Lower lobe of right lung (tissue), 2 donors: ENCODE data around the gene GAREM1. TPM values are rescaled to one million over a fixed set of nuclear protein-coding genes. Genes with fewer than 3 reads are reported as not detected.

Experiments
- ATAC-seq, 2 donors: fragments of 200-7000 bp; cut with Tn5 transposase; one replicate each; pipeline ENCODE4 v1.9.1; 2020 to 2022; ENCODE audit warnings: mild to moderate bottlenecking in 2 of 2, moderate library complexity in 2 of 2
- DNase-seq: peaks from one replicate; pipeline ENCODE4 v3.0.0-alpha.2; 2020
- H3K27ac ChIP-seq: fragments of 200-600 bp; one replicate; pipeline ENCODE4 v1.8.0; 2022
- H3K27me3 ChIP-seq: fragments of 200-600 bp; one replicate; pipeline ENCODE4 v1.8.0; 2022; ENCODE audit warnings: low read depth
- H3K36me3 ChIP-seq: fragments of 200-600 bp; one replicate; pipeline ENCODE4 v1.8.0; 2022; ENCODE audit warnings: mild to moderate bottlenecking
- H3K4me1 ChIP-seq: fragments of 200-600 bp; one replicate; pipeline ENCODE4 v1.8.0; 2022
- H3K4me3 ChIP-seq: fragments of 200-600 bp; one replicate; pipeline ENCODE4 v1.8.0; 2022; ENCODE audit warnings: mild to moderate bottlenecking
- H3K9me3 ChIP-seq: fragments of 200-600 bp; one replicate; pipeline ENCODE4 v1.8.0; 2022
- intact Hi-C: fragments of 100-400 bp; cut with DNase I; formaldehyde crosslinking; loops from one replicate; pipeline ENCODE4 v1.11.0; 2022
- total RNA-seq: library from RNA; stranded (reverse); fragmentation: NEBNext Ultra II Directional; extraction: Animal tissue kit (Norgen Biotek cat#: 25700); gene quantifications from one replicate; pipeline ENCODE4 v1.2.1, GENCODE V29; 2021
- TF ChIP-seq, protein P1 (sequence below): fragments of 200-600 bp; IDR thresholded peaks from one replicate; pipeline ENCODE4 v1.8.0; 2022; ENCODE audit warnings: antibody characterized with exemption, mild to moderate bottlenecking
- donor health status: DM: no; HTN: yes; CAD: no; lungs with severe emphysema.

The GAREM1 gene
- total RNA-seq, 1 donor from 2014 or later, result 10.3 TPM

DNA sequence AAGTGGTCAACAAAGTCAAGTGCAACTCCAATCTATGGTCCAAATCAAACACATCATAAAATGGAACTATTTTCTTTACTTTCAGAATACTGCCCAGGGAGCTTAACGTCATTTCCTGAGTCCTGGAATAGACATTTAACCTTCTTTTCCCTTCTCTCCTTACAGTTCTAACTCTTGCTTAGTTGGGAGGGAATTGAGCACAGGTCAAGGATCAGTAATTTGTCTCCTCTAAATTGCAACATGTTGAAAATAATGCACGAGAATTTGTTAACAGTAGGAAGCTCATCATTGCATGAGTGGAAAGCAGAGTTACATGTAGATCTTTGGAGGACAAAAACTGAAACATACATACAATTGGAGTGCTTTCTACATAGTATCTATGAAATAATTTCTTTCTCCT is 193.1 kb downstream of the GAREM1 start:
- ATAC-seq (peak in 1 of 2 donors; percentile 40), DNase-seq (no peak)
- H3K4me1 ChIP-seq, result peaks cover 4% of the 10 kb centered on the region
- H3K9me3 ChIP-seq, result no peaks in the 10 kb centered on the region
- H3K4me3 ChIP-seq, result no peak overlapping the region
- no peaks in the 10 kb centered on the region for H3K36me3 ChIP-seq
- TF ChIP-seq, protein P1, sequence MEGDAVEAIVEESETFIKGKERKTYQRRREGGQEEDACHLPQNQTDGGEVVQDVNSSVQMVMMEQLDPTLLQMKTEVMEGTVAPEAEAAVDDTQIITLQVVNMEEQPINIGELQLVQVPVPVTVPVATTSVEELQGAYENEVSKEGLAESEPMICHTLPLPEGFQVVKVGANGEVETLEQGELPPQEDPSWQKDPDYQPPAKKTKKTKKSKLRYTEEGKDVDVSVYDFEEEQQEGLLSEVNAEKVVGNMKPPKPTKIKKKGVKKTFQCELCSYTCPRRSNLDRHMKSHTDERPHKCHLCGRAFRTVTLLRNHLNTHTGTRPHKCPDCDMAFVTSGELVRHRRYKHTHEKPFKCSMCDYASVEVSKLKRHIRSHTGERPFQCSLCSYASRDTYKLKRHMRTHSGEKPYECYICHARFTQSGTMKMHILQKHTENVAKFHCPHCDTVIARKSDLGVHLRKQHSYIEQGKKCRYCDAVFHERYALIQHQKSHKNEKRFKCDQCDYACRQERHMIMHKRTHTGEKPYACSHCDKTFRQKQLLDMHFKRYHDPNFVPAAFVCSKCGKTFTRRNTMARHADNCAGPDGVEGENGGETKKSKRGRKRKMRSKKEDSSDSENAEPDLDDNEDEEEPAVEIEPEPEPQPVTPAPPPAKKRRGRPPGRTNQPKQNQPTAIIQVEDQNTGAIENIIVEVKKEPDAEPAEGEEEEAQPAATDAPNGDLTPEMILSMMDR, result no peak
- no peak overlapping the region for H3K27ac ChIP-seq
- intact Hi-C loops, result loop anchor here (10.0 kb wide), 1 partner anchor 277 kb away; no protein-coding TSS in a partner anchor
- no peaks in the 10 kb centered on the region for H3K27me3 ChIP-seq

DNA sequence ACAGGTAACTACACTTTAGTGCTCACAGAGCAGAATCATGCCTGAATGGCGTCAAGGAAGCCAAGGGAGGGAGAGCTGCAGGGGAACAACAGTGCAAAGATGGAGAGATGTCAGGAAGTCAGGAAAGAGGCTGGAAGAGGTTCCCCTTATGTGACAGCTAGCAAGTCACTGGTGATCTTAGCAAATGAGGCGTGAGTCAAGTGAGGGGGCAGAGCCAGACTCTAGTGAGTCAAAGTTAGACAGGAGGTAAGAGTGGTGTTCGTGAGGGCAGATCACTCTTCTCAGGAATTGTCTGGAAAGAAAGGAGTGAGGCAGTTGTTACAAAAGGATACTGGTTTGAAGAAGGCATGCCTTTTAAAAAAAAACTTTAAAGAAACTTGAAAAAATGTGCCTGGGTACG is 193.8 kb downstream of the GAREM1 start:
- Histone ChIP-seq H3K27ac (no peak overlapping the region), H3K36me3 (no peaks in the 10 kb centered on the region), H3K4me1 (peaks cover 4% of the 10 kb centered on the region), H3K27me3 (no peaks in the 10 kb centered on the region), H3K4me3 (no peak overlapping the region), H3K9me3 (no peaks in the 10 kb centered on the region)
- ATAC-seq, result no peak
- TF ChIP-seq, protein P1, result no peak
- DNase-seq, result no peak
- intact Hi-C loops, result loop anchor here (10.0 kb wide), 1 partner anchor 278 kb away; no protein-coding TSS in a partner anchor

DNA sequence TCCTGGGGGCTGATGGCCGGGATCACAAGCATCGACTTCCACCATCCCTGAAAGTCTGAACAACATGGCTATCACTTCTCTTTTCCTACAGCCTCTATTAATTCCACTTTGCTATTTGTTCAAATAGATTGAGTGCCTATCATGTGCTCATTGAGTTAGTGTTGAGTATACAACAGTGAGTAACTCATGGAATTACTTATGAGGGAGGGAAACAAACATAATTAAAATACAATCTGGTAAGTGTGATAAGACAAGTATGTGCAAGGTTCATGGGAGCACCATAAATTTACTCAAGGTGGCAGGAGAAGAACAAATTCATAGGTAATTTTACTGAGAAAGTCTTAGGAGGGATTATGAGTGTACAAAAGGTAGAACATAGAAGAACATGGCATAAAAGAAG is 194.4 kb downstream of the GAREM1 start:
- peak in 1 of 2 donors; percentile 83 for ATAC-seq
- no peaks in the 10 kb centered on the region for H3K9me3 ChIP-seq
- intact Hi-C loops, result loop anchor here (10.0 kb wide), 1 partner anchor 279 kb away; no protein-coding TSS in a partner anchor
- peaks cover 4% of the 10 kb centered on the region for H3K4me1 ChIP-seq
- H3K36me3 ChIP-seq, result no peaks in the 10 kb centered on the region
- TF ChIP-seq, protein P1, result no peak
- DNase-seq, result no peak
- H3K27me3 ChIP-seq, result no peaks in the 10 kb centered on the region
- H3K4me3 ChIP-seq, result no peak overlapping the region
- no peak overlapping the region for H3K27ac ChIP-seq

DNA sequence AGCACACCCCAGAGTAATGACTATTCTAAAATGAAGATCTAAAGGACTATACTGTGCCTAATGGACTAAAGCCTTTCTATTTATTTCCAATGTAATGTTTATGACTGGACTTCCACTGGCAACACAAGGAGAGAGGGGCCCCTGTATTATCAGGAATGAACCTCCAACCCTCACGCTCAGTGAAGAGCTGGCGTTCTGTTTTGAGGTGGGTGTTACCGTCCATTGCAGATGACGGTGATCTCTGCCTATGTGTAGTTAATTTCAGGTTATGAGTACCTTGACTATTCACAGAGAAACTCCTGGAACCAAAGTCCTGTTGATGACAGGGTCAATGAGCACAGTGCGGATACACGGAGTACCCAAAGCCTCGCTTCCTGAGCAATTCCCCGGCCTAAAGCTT is 195.5 kb downstream of the GAREM1 start:
- Histone ChIP-seq H3K27ac (no peak overlapping the region), H3K4me3 (no peak overlapping the region), H3K36me3 (no peaks in the 10 kb centered on the region), H3K27me3 (no peaks in the 10 kb centered on the region), H3K9me3 (no peaks in the 10 kb centered on the region), H3K4me1 (peaks cover 4% of the 10 kb centered on the region)
- DNase-seq (no peak), ATAC-seq (no peak)
- TF ChIP-seq, protein P1, result no peak
- intact Hi-C loops, result loop anchor here (10.0 kb wide), 1 partner anchor 280 kb away; no protein-coding TSS in a partner anchor

DNA sequence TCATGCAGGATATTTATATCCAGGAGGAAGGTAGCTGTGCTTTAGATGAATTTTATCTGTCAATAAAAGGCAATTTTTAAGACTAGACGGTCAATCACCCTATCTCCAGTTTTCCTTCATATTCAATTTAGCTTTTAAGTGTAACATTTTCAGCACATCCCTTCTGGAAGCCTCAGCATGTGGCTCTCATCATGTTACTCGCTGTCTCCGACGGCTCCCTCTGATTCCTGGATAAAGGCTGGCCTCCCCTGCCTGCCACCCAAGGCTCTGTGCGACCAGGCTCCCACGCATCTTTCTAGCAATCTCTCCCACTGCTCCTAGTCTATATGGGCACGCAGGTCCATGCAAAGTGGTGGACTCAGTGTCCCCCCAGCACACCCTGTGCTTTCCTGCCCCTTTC is 196.4 kb downstream of the GAREM1 start:
- Histone ChIP-seq H3K4me3 (no peak overlapping the region), H3K27ac (no peak overlapping the region), H3K36me3 (peaks cover 4% of the 10 kb centered on the region), H3K9me3 (no peaks in the 10 kb centered on the region), H3K4me1 (peaks cover 4% of the 10 kb centered on the region), H3K27me3 (no peaks in the 10 kb centered on the region)
- TF ChIP-seq, protein P1, result no peak
- DNase-seq, result no peak
- intact Hi-C loops, result loop anchor here (10.0 kb wide), 1 partner anchor 280 kb away; no protein-coding TSS in a partner anchor
- ATAC-seq, result no peak
